Left lung (tissue), 10 donors: ENCODE data around the gene KIAA0930. TPM values are rescaled to one million over a fixed set of nuclear protein-coding genes. Genes with fewer than 3 reads are reported as not detected.
A peak's percentile ranks its signal among the peaks of the same experiment; 100 is the strongest.

Source experiments
- ATAC-seq: fragments of 200-7000 bp; cut with Tn5 transposase; one replicate; pipeline ENCODE4 v1.9.1; 2020; ENCODE audit warnings: moderate library complexity
- DNase-seq, 4 donors: peaks; one replicate each; pipeline ENCODE4 v3.0.0-alpha.2; 2013 to 2020
- H3K27ac ChIP-seq, 2 donors: fragments of 200-600 bp; sonication (generic) in 1 of 2; one replicate each; pipeline versions ENCODE4 v1.5.0 to v1.8.0; 2020 to 2021
- H3K27me3 ChIP-seq, 2 donors: fragments of 200-600 bp; sonication (generic) in 1 of 2; one replicate each; pipeline versions ENCODE4 v1.5.0 to v1.8.0; 2020 to 2021
- H3K36me3 ChIP-seq, 2 donors: fragments of 200-600 bp; sonication (generic) in 1 of 2; one replicate each; pipeline versions ENCODE4 v1.5.0 to v1.8.0; 2020 to 2021
- H3K4me1 ChIP-seq, 2 donors: fragments of 200-600 bp; one replicate each; pipeline ENCODE4 v1.8.0; 2021
- H3K4me3 ChIP-seq, 2 donors: fragments of 200-600 bp; sonication (generic) in 1 of 2; one replicate each; pipeline versions ENCODE4 v1.5.0 to v1.8.0; 2020 to 2021; ENCODE audit warnings: mild to moderate bottlenecking in 1 of 2
- H3K9me3 ChIP-seq, 2 donors: fragments of 200-600 bp; sonication (generic) in 1 of 2; one replicate each; pipeline versions ENCODE4 v1.5.0 to v1.8.0; 2020 to 2021
- CTCF ChIP-seq, 2 donors: fragments of 200-600 bp; sonication (generic) in 1 of 2; IDR thresholded peaks; one replicate each; pipeline versions ENCODE4 v1.5.0 to v1.8.0; 2021; ENCODE audit warnings: antibody characterized with exemption in 2 of 2
- intact Hi-C, 2 donors: fragments of 100-400 bp; cut with DNase I; formaldehyde crosslinking; loops; one replicate each; pipeline versions ENCODE4 v1.11.2 to v1.14.2; 2022
- polyA plus RNA-seq, 6 donors: library from polyadenylated mRNA; unstranded; fragments of 120-200 nt; gene quantifications; one replicate each; pipeline ENCODE4 v1.2.1, GENCODE V29; 2013; ENCODE audit not compliant: insufficient read length in 6 of 6
- total RNA-seq, 2 donors: library from RNA; stranded (reverse); fragmentation: NEBNext Ultra II Directional; extraction: Animal tissue kit (Norgen Biotek cat#: 25700); gene quantifications; one replicate each; pipeline ENCODE4 v1.2.1, GENCODE V29; 2021
- donor health status: DM: no; HTN: yes; CAD: no.
- donor health status: DM: no; HTN: no; CAD: no.

Gene KIAA0930
- total and polyA plus RNA-seq, 8 donors = 12.1 to 78.8 (median 17.9) TPM

DNA sequence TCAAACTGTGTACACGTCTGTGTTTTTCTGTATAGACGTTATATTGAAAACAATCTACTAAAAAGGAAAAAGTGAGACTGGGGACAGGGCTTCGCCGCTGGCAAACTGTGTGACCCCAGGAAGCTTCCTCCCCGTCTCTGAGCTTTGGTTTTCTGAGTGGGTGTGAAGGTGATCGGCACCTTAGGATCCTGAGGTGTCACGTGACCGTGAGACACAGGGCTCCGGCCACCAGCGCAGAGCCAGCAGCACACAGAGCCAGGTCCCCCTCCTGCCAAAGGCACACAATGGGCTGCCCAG, 32.0 kb downstream of the KIAA0930 start:
- no peak overlapping the region for H3K27ac ChIP-seq
- TF ChIP-seq CTCF (IDR thresholded peaks at IDR 0.05) = no peak
- ATAC-seq = no peak
- peaks cover 0 to 25% of the 10 kb centered on the region in 2 donors for H3K4me1 ChIP-seq
- DNase-seq = peak in 1 of 4 donors; percentile 37
- peaks cover 0 to 58% of the 10 kb centered on the region in 2 donors for H3K36me3 ChIP-seq
- no peaks in the 10 kb centered on the region for H3K27me3 ChIP-seq
- no peak overlapping the region for H3K4me3 ChIP-seq
- intact Hi-C loops = no loop called here
- no peaks in the 10 kb centered on the region for H3K9me3 ChIP-seq

- ATAC-seq (no peak), DNase-seq (peak in 1 of 4 donors; percentile 54)
- intact Hi-C loops = no loop called here
- no peak overlapping the region for H3K4me3 ChIP-seq
- peaks cover 0 to 63% of the 10 kb centered on the region in 2 donors for H3K36me3 ChIP-seq
- no peaks in the 10 kb centered on the region for H3K9me3 ChIP-seq
- TF ChIP-seq CTCF (IDR thresholded peaks at IDR 0.05) = no peak
- no peaks in the 10 kb centered on the region for H3K27me3 ChIP-seq
- H3K27ac ChIP-seq = no peak overlapping the region
- peaks cover 0 to 19% of the 10 kb centered on the region in 2 donors for H3K4me1 ChIP-seq
Measured at GRCh38 chr22:45207981-45208664, 32.6 kb downstream of the KIAA0930 start.

DNA sequence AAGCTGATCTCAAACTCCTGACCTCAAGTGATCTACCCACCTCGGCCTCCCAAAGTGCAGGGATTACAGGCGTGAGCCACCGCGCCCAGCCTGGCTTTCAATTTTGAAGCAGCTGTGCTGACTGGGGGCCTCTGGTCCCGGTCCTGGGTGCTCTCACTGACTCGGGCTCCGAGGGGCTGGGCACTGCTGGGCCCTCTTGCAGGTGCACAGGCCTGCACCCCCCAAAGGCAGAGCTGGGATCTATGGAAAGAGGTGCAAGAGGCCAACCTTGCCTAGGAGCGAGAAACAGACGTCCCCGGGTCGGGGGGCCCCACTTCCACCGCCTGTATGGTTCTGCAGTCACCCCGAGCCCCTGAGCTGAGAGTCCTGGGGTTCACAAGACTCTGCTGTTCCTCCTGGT, 33.2 kb downstream of the KIAA0930 start:
- Histone ChIP-seq H3K27ac (no peak overlapping the region), H3K9me3 (no peaks in the 10 kb centered on the region), H3K36me3 (peaks cover 0 to 69% of the 10 kb centered on the region in 2 donors), H3K27me3 (no peaks in the 10 kb centered on the region), H3K4me3 (no peak overlapping the region), H3K4me1 (peaks cover 0 to 14% of the 10 kb centered on the region in 2 donors)
- intact Hi-C loops = no loop called here
- no peak for ATAC-seq
- peak in 1 of 4 donors; percentile 20 for DNase-seq
- TF ChIP-seq CTCF (IDR thresholded peaks at IDR 0.05) = no peak

- Histone ChIP-seq H3K27me3 (no peaks in the 10 kb centered on the region), H3K36me3 (peaks cover 0 to 74% of the 10 kb centered on the region in 2 donors), H3K4me3 (no peak overlapping the region), H3K9me3 (no peaks in the 10 kb centered on the region), H3K4me1 (peaks cover 0 to under 1% of the 10 kb centered on the region in 2 donors), H3K27ac (no peak overlapping the region)
- DNase-seq (no peak), ATAC-seq (no peak)
- no peak for TF ChIP-seq CTCF (IDR thresholded peaks at IDR 0.05)
- intact Hi-C loops = no loop called here
Measured at GRCh38 chr22:45206233-45206632, 34.5 kb downstream of the KIAA0930 start.

GRCh38 chr22:45205276-45205925, 35.3 kb downstream of the KIAA0930 start:
- H3K4me3 ChIP-seq = no peak overlapping the region
- ATAC-seq (no peak), DNase-seq (peak in 1 of 4 donors; percentile 28)
- no peaks in the 10 kb centered on the region for H3K9me3 ChIP-seq
- TF ChIP-seq CTCF (IDR thresholded peaks at IDR 0.05) = no peak
- no peaks in the 10 kb centered on the region for H3K27me3 ChIP-seq
- no peak overlapping the region for H3K27ac ChIP-seq
- H3K4me1 ChIP-seq = no peaks in the 10 kb centered on the region
- peaks cover 0 to 74% of the 10 kb centered on the region in 2 donors for H3K36me3 ChIP-seq
- intact Hi-C loops = no loop called here
